GM21367 (cell line): Measurements from ENCODE around the gene KCTD2.
"Not testable (repeated sequence)": the region's sequence is repeated elsewhere in the genome, so short reads cannot be mapped to it uniquely, and the experiment has no call there.

ENCODE experiments used
- ATAC-seq: cut with Tn5 transposase; IDR thresholded peaks from one replicate; pipeline ENCODE4 v1.9.1; 2021; ENCODE audit not compliant: unreplicated experiment

Gene KCTD2

GRCh38 chr17:75046407-75047289 lies at the start of gene KCTD2, which contains the start of gene ATP5PD:
TSS of gene KCTD2 (plus strand) at chr17:75047225. CDS start at chr17:75047251, 26 bp downstream.
TSS of gene ATP5PD (minus strand) at chr17:75046969. CDS start at chr17:75042650, 4,319 bp downstream.
- peak; percentile 90 for ATAC-seq

- no peak for ATAC-seq
These were observed 48.2 kb upstream of the KCTD2 start for GRCh38 chr17:74998783-74999182.

- no peak for ATAC-seq
These were observed 47.5 kb upstream of the KCTD2 start for GRCh38 chr17:74999523-74999922.

GRCh38 chr17:75001915-75002843 lies 44.8 kb upstream of the KCTD2 start:
- ATAC-seq: no peak

GRCh38 chr17:75003070-75003956 lies 43.7 kb upstream of the KCTD2 start:
- ATAC-seq: no peak

GRCh38 chr17:75003957-75004355 lies 43.1 kb upstream of the KCTD2 start:
- ATAC-seq: no peak

GRCh38 chr17:75004371-75004770 lies 42.7 kb upstream of the KCTD2 start:
- ATAC-seq: no peak

GRCh38 chr17:75005291-75005690 lies 41.7 kb upstream of the KCTD2 start:
- no peak for ATAC-seq

GRCh38 chr17:75006084-75006483 lies 40.9 kb upstream of the KCTD2 start:
- ATAC-seq: not testable (repeated sequence)

GRCh38 chr17:75006653-75007052 lies 40.4 kb upstream of the KCTD2 start:
- no peak for ATAC-seq

- no peak for ATAC-seq
These were observed 38.7 kb upstream of the KCTD2 start for GRCh38 chr17:75008373-75008772.

GRCh38 chr17:75009139-75009724 lies 37.8 kb upstream of the KCTD2 start:
- ATAC-seq: no peak

GRCh38 chr17:75010683-75011400 lies 36.2 kb upstream of the KCTD2 start:
- ATAC-seq: no peak

- no peak for ATAC-seq
These were observed 35.5 kb upstream of the KCTD2 start for GRCh38 chr17:75011401-75012095.

GRCh38 chr17:75012096-75012345 lies 35.0 kb upstream of the KCTD2 start:
- no peak for ATAC-seq

GRCh38 chr17:75012346-75013091 lies 34.5 kb upstream of the KCTD2 start, which contains the start of gene MRPL58:
TSS of gene MRPL58 (plus strand) at chr17:75012670. CDS start at chr17:75012687, 17 bp downstream.
- peak; percentile 87 for ATAC-seq

- no peak for ATAC-seq
These were observed 33.9 kb upstream of the KCTD2 start for GRCh38 chr17:75013092-75013559.

GRCh38 chr17:75019146-75019545 lies 27.9 kb upstream of the KCTD2 start:
- no peak for ATAC-seq
